GM23338 (cell line): ENCODE results near the gene CYP2E1. TPM values are rescaled to one million over a fixed set of nuclear protein-coding genes. Genes with fewer than 3 reads are reported as not detected.
"Not testable (repeated sequence)": the region's sequence is repeated elsewhere in the genome, so short reads cannot be mapped to it uniquely, and the experiment has no call there.

ENCODE experiments used
- ATAC-seq: fragments of 200-7000 bp; cut with Tn5 transposase; 3 replicates; pipeline ENCODE4 v1.9.1; 2020
- DNase-seq: peaks from one replicate; pipeline ENCODE4 v3.0.0-alpha.2; 2015; ENCODE audit warnings: low spot score
- H2AFZ ChIP-seq: fragments of 200-600 bp; sonication (generic); 2 replicates; pipeline ENCODE4 v1.8.0; 2016; ENCODE audit warnings: antibody characterized with exemption, mild to moderate bottlenecking, moderate library complexity
- H3F3A ChIP-seq: fragments of 200-600 bp; sonication (generic); replicated peaks from 2 replicates; pipeline ENCODE4 v1.8.0; 2017; ENCODE audit warnings: antibody characterized with exemption, mixed run types, low read depth
- H3K27ac ChIP-seq: fragments of 200-600 bp; sonication (generic); 2 replicates; pipeline ENCODE4 v1.6.1; 2016; ENCODE audit warnings: low read depth
- H3K27me3 ChIP-seq: fragments of 200-600 bp; sonication (generic); 2 replicates; pipeline ENCODE4 v1.8.0; 2016; ENCODE audit warnings: mild to moderate bottlenecking, mixed run types, moderate library complexity; ENCODE audit not compliant: insufficient read depth
- H3K36me3 ChIP-seq: fragments of 200-600 bp; sonication (generic); 2 replicates; pipeline ENCODE4 v1.8.0; 2016; ENCODE audit warnings: mild to moderate bottlenecking; ENCODE audit not compliant: insufficient read depth
- H3K4me1 ChIP-seq: fragments of 200-600 bp; sonication (generic); 2 replicates; pipeline ENCODE4 v1.8.0; 2016; ENCODE audit warnings: mild to moderate bottlenecking, moderate library complexity; ENCODE audit not compliant: insufficient read depth
- H3K4me2 ChIP-seq: fragments of 200-600 bp; sonication (generic); 2 replicates; pipeline ENCODE4 v1.7.1; 2017; ENCODE audit warnings: mixed run types
- H3K4me3 ChIP-seq: fragments of 200-600 bp; sonication (generic); 2 replicates; pipeline ENCODE4 v1.6.1; 2016; ENCODE audit warnings: mixed run types
- H3K79me2 ChIP-seq: fragments of 200-600 bp; sonication (generic); replicated peaks from 2 replicates; pipeline ENCODE4 v1.8.0; 2017; ENCODE audit warnings: mild to moderate bottlenecking; ENCODE audit not compliant: insufficient read depth
- H3K9me2 ChIP-seq: fragments of 200-600 bp; sonication (generic); 2 replicates; pipeline ENCODE4 v1.8.0; 2017; ENCODE audit not compliant: insufficient read depth
- H4K20me1 ChIP-seq: fragments of 200-600 bp; sonication (generic); replicated peaks from 2 replicates; pipeline ENCODE4 v1.8.0; 2017; ENCODE audit warnings: mild to moderate bottlenecking; ENCODE audit not compliant: insufficient read depth
- H3K27ac Mint-ChIP-seq: 2 replicates; pipeline ENCODE4 v1.8.0; 2020; ENCODE audit warnings: inconsistent platforms, mild to moderate bottlenecking, moderate library complexity, mixed read lengths
- H3K27me3 Mint-ChIP-seq: 3 replicates; pipeline ENCODE4 v1.8.0; 2022; ENCODE audit warnings: low read depth, mild to moderate bottlenecking, moderate library complexity, mixed read lengths, inconsistent platforms; ENCODE audit not compliant: insufficient read depth, poor library complexity
- H3K36me3 Mint-ChIP-seq: 3 replicates; pipeline ENCODE4 v1.8.0; 2021; ENCODE audit warnings: low read depth, mild to moderate bottlenecking, inconsistent platforms, moderate library complexity, mixed read lengths
- H3K4me1 Mint-ChIP-seq: 3 replicates; pipeline ENCODE4 v1.8.0; 2020; ENCODE audit warnings: mild to moderate bottlenecking, inconsistent platforms, mixed read lengths
- H3K4me3 Mint-ChIP-seq: 3 replicates; pipeline ENCODE4 v1.8.0; 2021; ENCODE audit warnings: moderate library complexity, mild to moderate bottlenecking, inconsistent platforms, mixed read lengths
- H3K9me3 Mint-ChIP-seq: 3 replicates; pipeline ENCODE4 v1.8.0; 2020; ENCODE audit warnings: moderate library complexity, mild to moderate bottlenecking, inconsistent platforms, mixed read lengths
- CREB1 ChIP-seq: fragments of 250-450 bp; sonication (Bioruptor Pico); IDR thresholded peaks from 2 replicates; pipeline ENCODE4 v1.5.0; 2020; ENCODE audit warnings: low read depth, mild to moderate bottlenecking, moderate library complexity
- EZH2 ChIP-seq: fragments of 200-600 bp; sonication (generic); IDR thresholded peaks from one replicate; pipeline ENCODE4 v1.8.0; 2017; ENCODE audit warnings: antibody characterized with exemption, mild to moderate bottlenecking, low read depth; ENCODE audit not compliant: unreplicated experiment
- EZH2phosphoT487 ChIP-seq: fragments of 200-600 bp; sonication (generic); IDR thresholded peaks from one replicate; pipeline ENCODE4 v1.8.1; 2018; ENCODE audit warnings: antibody characterized with exemption; ENCODE audit not compliant: unreplicated experiment
- JUNB ChIP-seq: IDR thresholded peaks from one replicate; pipeline ENCODE4 v1.6.1; 2016; ENCODE audit warnings: antibody characterized with exemption; ENCODE audit not compliant: unreplicated experiment
- NANOG ChIP-seq: IDR thresholded peaks from 2 replicates; pipeline ENCODE4 v1.6.1; 2016; ENCODE audit warnings: antibody characterized with exemption, borderline replicate concordance
- POLR2AphosphoS5 ChIP-seq: IDR thresholded peaks from 2 replicates; pipeline ENCODE4 v1.6.1; 2016; ENCODE audit warnings: antibody characterized with exemption, low read depth
- REST ChIP-seq: IDR thresholded peaks from one replicate; pipeline ENCODE4 v1.6.1; 2018; ENCODE audit warnings: antibody characterized with exemption; ENCODE audit not compliant: unreplicated experiment
- STAT1 ChIP-seq: IDR thresholded peaks from one replicate; pipeline ENCODE4 v1.6.1; 2016; ENCODE audit warnings: antibody characterized with exemption; ENCODE audit not compliant: unreplicated experiment
- ZNF114 ChIP-seq: fragments of 250-450 bp; sonication (Bioruptor Pico); IDR thresholded peaks from 2 replicates; pipeline ENCODE4 v1.5.0; 2020; ENCODE audit warnings: mild to moderate bottlenecking, moderate library complexity
- ZNF331 ChIP-seq: fragments of 250-450 bp; sonication (Bioruptor Pico); IDR thresholded peaks from 2 replicates; pipeline ENCODE4 v1.5.0; 2020; ENCODE audit warnings: low read depth, mild to moderate bottlenecking, moderate library complexity
- polyA plus RNA-seq: library from polyadenylated mRNA; unstranded; fragments of >200 nt; fragmentation: Nextera tagmentation; extraction: Ambion mirVana; gene quantifications from 2 replicates; pipeline ENCODE4 v1.2.1, GENCODE V29; 2016
- total RNA-seq: library from RNA; depleted of rRNA; stranded (reverse); fragments of >200 nt; shearing (Covaris generic); gene quantifications from 2 replicates; pipeline ENCODE4 v1.2.3, GENCODE V29; 2014
- TF ChIP-seq, protein P1 (sequence below): fragments of 250-450 bp; sonication (Bioruptor Pico); IDR thresholded peaks from 2 replicates; pipeline ENCODE4 v1.5.0; 2020; ENCODE audit warnings: mild to moderate bottlenecking, moderate library complexity
- TF ChIP-seq, protein P2 (sequence below), 2 experiments: fragments of 200-600 bp in 1 of 2; sonication (generic) in 1 of 2; conservative IDR thresholded peaks; 2 replicates each; pipeline versions ENCODE4 v1.5.1 to v1.6.1; 2016 to 2017; ENCODE audit warnings: antibody characterized with exemption in 2 of 2, low read depth in 2 of 2, mild to moderate bottlenecking in 2 of 2, moderate library complexity in 1 of 2

CYP2E1 gene
- total and polyA plus RNA-seq, 2 experiments from 2014 or later, result 0.97 to 2.2 TPM

- not testable (repeated sequence) for H3K27ac ChIP-seq, DNase-seq, H3K36me3 Mint-ChIP-seq, H3K4me1 ChIP-seq, ATAC-seq, H3K79me2 ChIP-seq, H3K4me1 Mint-ChIP-seq, H3K36me3 ChIP-seq, H2AFZ ChIP-seq, H3K27me3 ChIP-seq, H3K27me3 Mint-ChIP-seq, H3F3A ChIP-seq, H3K27ac Mint-ChIP-seq, H3K4me3 ChIP-seq, H3K9me2 ChIP-seq, H3K4me2 ChIP-seq, H4K20me1 ChIP-seq, H3K4me3 Mint-ChIP-seq
- H3K9me3 Mint-ChIP-seq, result peaks cover 60% of the 10 kb centered on the region
Observed at GRCh38 chr10:133500897-133501296, 26.3 kb upstream of the CYP2E1 start.

DNA sequence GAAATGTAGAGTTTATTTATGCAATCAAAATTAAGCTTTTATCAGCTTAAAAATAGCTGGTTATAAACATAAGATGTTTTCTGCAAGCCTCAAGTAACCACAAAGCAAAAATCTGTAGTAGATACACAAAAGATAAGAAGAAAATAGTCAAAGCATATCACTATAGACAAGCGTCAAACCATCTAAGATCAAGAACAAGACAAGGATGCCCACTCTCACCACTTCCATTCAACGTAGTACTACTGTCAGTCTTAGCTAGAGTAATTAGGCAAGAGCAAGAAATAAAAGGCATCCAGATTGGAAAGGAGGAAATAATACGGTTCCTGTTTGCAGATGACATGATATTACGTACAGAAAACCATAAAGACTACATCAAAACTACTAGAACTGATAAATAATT, 17.5 kb upstream of the CYP2E1 start:
- no peak overlapping the region for H3K27ac ChIP-seq
- peaks cover 14% of the 10 kb centered on the region; the same call in 1 of the 2 replicates for H3K27me3 ChIP-seq
- no peaks in the 10 kb centered on the region for H3F3A ChIP-seq
- H4K20me1 ChIP-seq, result no peaks in the 10 kb centered on the region
- H3K4me1 ChIP-seq, result no peaks in the 10 kb centered on the region
- DNase-seq (no peak), ATAC-seq (no peak)
- Mint-ChIP-seq H3K27me3 (peaks cover 6% of the 10 kb centered on the region), H3K9me3 (peaks cover 44% of the 10 kb centered on the region), H3K36me3 (no peaks in the 10 kb centered on the region), H3K27ac (no peak overlapping the region), H3K4me3 (no peak overlapping the region), H3K4me1 (no peaks in the 10 kb centered on the region)
- no peaks in the 10 kb centered on the region for H3K9me2 ChIP-seq
- H3K4me2 ChIP-seq, result no peak overlapping the region
- no peak overlapping the region for H3K4me3 ChIP-seq
- H2AFZ ChIP-seq, result no peak overlapping the region
- no peaks in the 10 kb centered on the region for H3K36me3 ChIP-seq
- no peaks in the 10 kb centered on the region for H3K79me2 ChIP-seq
- TF ChIP-seq NANOG (no peak), CREB1 (no peak), STAT1 (no peak), POLR2AphosphoS5 (no peak), EZH2 (no peak), JUNB (no peak), REST (no peak), ZNF114 (CRISPR knock-in tag) (no peak), ZNF331 (CRISPR knock-in tag) (no peak), EZH2phosphoT487 (no peak)
- TF ChIP-seq, protein P1, sequence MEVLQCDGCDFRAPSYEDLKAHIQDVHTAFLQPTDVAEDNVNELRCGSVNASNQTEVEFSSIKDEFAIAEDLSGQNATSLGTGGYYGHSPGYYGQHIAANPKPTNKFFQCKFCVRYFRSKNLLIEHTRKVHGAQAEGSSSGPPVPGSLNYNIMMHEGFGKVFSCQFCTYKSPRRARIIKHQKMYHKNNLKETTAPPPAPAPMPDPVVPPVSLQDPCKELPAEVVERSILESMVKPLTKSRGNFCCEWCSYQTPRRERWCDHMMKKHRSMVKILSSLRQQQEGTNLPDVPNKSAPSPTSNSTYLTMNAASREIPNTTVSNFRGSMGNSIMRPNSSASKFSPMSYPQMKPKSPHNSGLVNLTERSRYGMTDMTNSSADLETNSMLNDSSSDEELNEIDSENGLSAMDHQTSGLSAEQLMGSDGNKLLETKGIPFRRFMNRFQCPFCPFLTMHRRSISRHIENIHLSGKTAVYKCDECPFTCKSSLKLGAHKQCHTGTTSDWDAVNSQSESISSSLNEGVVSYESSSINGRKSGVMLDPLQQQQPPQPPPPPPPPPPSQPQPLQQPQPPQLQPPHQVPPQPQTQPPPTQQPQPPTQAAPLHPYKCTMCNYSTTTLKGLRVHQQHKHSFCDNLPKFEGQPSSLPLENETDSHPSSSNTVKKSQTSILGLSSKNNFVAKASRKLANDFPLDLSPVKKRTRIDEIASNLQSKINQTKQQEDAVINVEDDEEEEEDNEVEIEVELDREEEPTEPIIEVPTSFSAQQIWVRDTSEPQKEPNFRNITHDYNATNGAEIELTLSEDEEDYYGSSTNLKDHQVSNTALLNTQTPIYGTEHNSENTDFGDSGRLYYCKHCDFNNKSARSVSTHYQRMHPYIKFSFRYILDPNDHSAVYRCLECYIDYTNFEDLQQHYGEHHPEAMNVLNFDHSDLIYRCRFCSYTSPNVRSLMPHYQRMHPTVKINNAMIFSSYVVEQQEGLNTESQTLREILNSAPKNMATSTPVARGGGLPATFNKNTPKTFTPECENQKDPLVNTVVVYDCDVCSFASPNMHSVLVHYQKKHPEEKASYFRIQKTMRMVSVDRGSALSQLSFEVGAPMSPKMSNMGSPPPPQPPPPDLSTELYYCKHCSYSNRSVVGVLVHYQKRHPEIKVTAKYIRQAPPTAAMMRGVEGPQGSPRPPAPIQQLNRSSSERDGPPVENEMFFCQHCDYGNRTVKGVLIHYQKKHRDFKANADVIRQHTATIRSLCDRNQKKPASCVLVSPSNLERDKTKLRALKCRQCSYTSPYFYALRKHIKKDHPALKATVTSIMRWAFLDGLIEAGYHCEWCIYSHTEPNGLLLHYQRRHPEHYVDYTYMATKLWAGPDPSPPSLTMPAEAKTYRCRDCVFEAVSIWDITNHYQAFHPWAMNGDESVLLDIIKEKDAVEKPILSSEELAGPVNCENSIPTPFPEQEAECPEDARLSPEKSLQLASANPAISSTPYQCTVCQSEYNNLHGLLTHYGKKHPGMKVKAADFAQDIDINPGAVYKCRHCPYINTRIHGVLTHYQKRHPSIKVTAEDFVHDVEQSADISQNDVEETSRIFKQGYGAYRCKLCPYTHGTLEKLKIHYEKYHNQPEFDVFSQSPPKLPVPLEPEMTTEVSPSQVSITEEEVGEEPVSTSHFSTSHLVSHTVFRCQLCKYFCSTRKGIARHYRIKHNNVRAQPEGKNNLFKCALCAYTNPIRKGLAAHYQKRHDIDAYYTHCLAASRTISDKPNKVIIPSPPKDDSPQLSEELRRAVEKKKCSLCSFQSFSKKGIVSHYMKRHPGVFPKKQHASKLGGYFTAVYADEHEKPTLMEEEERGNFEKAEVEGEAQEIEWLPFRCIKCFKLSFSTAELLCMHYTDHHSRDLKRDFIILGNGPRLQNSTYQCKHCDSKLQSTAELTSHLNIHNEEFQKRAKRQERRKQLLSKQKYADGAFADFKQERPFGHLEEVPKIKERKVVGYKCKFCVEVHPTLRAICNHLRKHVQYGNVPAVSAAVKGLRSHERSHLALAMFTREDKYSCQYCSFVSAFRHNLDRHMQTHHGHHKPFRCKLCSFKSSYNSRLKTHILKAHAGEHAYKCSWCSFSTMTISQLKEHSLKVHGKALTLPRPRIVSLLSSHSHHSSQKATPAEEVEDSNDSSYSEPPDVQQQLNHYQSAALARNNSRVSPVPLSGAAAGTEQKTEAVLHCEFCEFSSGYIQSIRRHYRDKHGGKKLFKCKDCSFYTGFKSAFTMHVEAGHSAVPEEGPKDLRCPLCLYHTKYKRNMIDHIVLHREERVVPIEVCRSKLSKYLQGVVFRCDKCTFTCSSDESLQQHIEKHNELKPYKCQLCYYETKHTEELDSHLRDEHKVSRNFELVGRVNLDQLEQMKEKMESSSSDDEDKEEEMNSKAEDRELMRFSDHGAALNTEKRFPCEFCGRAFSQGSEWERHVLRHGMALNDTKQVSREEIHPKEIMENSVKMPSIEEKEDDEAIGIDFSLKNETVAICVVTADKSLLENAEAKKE (CRISPR knock-in tag), result no peak
- TF ChIP-seq, protein P2, sequence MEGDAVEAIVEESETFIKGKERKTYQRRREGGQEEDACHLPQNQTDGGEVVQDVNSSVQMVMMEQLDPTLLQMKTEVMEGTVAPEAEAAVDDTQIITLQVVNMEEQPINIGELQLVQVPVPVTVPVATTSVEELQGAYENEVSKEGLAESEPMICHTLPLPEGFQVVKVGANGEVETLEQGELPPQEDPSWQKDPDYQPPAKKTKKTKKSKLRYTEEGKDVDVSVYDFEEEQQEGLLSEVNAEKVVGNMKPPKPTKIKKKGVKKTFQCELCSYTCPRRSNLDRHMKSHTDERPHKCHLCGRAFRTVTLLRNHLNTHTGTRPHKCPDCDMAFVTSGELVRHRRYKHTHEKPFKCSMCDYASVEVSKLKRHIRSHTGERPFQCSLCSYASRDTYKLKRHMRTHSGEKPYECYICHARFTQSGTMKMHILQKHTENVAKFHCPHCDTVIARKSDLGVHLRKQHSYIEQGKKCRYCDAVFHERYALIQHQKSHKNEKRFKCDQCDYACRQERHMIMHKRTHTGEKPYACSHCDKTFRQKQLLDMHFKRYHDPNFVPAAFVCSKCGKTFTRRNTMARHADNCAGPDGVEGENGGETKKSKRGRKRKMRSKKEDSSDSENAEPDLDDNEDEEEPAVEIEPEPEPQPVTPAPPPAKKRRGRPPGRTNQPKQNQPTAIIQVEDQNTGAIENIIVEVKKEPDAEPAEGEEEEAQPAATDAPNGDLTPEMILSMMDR (conservative IDR thresholded peaks at IDR 0.05; ENCODE audit: low read depth in 2 of 2), result no peak
